ENCODE results near the gene RPL38. TPM values are rescaled to one million over a fixed set of nuclear protein-coding genes. Genes with fewer than 3 reads are reported as not detected.

Gene RPL38
- total RNA-seq, 1 donor from 2014 or later, result 1,176 TPM

DNA sequence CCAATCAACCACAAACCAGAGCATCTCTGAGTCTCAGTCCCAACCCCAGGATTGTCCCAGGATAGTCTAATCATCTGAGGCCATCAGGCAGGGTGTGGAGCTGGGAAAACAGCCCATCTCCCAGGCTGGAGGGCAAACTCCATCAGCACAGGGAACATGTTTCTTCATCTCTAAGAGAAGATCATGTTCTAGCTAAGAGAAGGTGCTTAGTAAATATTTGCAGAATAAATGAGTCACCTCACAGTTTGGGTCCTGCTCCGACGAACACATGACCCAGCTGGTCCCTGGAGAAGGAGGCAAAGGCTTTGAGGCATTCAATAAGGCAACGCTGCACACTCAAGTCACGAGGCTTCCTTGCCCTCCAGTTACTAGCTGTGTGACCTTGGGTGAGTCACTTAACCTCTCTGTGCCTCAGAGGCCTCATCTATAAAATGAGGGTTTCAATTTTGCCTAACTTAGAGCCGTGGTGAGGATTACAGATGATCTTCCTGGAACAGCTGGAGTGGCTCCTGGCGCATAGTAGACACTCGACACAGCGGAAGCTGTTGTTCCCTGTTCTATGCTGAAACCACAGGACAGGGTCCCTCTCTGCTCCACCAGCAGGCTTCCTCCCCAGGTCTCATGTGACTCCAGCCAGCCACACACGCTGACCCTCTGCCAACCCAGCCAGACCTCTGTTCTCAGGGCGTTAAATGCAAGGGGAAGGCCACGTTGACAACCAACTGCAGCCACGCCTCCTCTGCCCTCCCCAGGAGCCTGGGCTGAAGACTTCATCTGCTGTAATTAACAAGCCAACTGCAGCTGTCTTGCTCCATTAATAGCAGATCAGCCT lies 10.3 kb upstream of the RPL38 start:
- no peaks in the 10 kb centered on the region for H3K36me3 Mint-ChIP-seq (ENCODE audit: low read depth)
- peaks cover 9% of the 10 kb centered on the region for H3K27me3 Mint-ChIP-seq
- H3K27ac Mint-ChIP-seq, result no peak overlapping the region
- no peak overlapping the region for H3K4me3 Mint-ChIP-seq
- no peak for DNase-seq
- peaks cover 3% of the 10 kb centered on the region for H3K4me1 Mint-ChIP-seq
- H3K9me3 Mint-ChIP-seq, result no peaks in the 10 kb centered on the region
- intact Hi-C loops (cut with micrococcal nuclease), result no loop called here

DNA sequence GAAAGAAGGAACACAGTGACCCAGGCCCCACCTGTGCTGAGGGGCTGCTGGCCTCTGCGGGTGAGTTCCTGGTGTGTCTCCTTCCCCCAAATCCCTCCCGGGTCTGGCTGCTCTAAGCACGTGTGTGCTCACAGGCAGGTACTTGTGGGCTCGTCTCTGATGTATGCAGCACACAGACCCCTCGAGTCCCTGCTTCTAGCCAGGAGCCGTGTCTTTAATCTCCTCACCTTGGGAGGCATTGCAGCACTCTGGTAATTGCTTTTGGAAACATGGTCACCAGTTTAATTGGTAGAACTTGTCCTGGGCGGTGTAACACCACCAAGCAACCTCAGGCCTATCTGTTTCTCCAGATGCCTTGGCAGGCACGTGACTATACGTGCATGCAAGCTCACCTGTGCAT lies 8.8 kb upstream of the RPL38 start:
- no peak overlapping the region for H3K4me3 Mint-ChIP-seq
- peaks cover 7% of the 10 kb centered on the region for H3K4me1 Mint-ChIP-seq
- H3K27me3 Mint-ChIP-seq, result peaks cover 6% of the 10 kb centered on the region
- no peak overlapping the region for H3K27ac Mint-ChIP-seq
- DNase-seq, result no peak
- no peaks in the 10 kb centered on the region for H3K36me3 Mint-ChIP-seq (ENCODE audit: low read depth)
- intact Hi-C loops (cut with micrococcal nuclease), result no loop called here
- no peaks in the 10 kb centered on the region for H3K9me3 Mint-ChIP-seq

GRCh38 chr17:74196541-74197317 lies 6.7 kb upstream of the RPL38 start:
- no peak for DNase-seq
- Mint-ChIP-seq H3K4me1 (peaks cover 10% of the 10 kb centered on the region), H3K9me3 (no peaks in the 10 kb centered on the region), H3K27ac (no peak overlapping the region), H3K4me3 (no peak overlapping the region), H3K27me3 (peaks cover 14% of the 10 kb centered on the region), H3K36me3 (ENCODE audit: low read depth) (no peaks in the 10 kb centered on the region)
- intact Hi-C loops (cut with micrococcal nuclease), result no loop called here

- Mint-ChIP-seq H3K4me3 (no peak overlapping the region), H3K9me3 (no peaks in the 10 kb centered on the region), H3K27me3 (peaks cover 15% of the 10 kb centered on the region), H3K36me3 (ENCODE audit: low read depth) (no peaks in the 10 kb centered on the region), H3K4me1 (peaks cover 10% of the 10 kb centered on the region), H3K27ac (no peak overlapping the region)
- no peak for DNase-seq
- intact Hi-C loops (cut with micrococcal nuclease), result no loop called here
These were observed 5.7 kb upstream of the RPL38 start for GRCh38 chr17:74197801-74198200.

DNA sequence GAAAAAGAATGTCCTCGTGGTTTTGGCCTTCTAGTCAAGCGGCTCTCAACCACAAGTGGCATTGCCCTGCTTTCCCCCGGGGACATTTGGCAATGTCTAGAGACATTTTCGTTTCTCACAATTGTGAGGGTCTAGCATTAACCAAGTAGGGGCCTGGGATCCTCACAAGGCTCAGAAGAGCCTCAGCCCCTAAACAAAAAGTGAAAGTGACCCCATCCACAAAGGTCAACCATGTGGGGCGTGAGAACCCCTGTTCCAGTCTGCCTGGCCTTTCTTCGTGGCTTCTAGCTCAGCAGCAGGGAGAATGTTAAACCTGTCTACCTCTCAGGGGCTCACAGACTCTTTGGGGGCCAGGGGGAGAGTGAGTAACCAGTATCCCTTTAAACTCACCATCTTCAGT lies 4.8 kb upstream of the RPL38 start:
- peaks cover 3% of the 10 kb centered on the region for H3K36me3 Mint-ChIP-seq (ENCODE audit: low read depth)
- no peak overlapping the region for H3K27ac Mint-ChIP-seq
- peaks cover 15% of the 10 kb centered on the region for H3K4me1 Mint-ChIP-seq
- intact Hi-C loops (cut with micrococcal nuclease), result no loop called here
- H3K4me3 Mint-ChIP-seq, result no peak overlapping the region
- DNase-seq, result no peak
- no peaks in the 10 kb centered on the region for H3K9me3 Mint-ChIP-seq
- H3K27me3 Mint-ChIP-seq, result peaks cover 16% of the 10 kb centered on the region

GRCh38 chr17:74199306-74200092 lies 4.0 kb upstream of the RPL38 start:
- Mint-ChIP-seq H3K4me1 (peaks cover 15% of the 10 kb centered on the region), H3K27ac (no peak overlapping the region), H3K4me3 (no peak overlapping the region), H3K36me3 (ENCODE audit: low read depth) (peaks cover 9% of the 10 kb centered on the region), H3K9me3 (no peaks in the 10 kb centered on the region), H3K27me3 (peaks cover 16% of the 10 kb centered on the region)
- intact Hi-C loops (cut with micrococcal nuclease), result no loop called here
- peak; percentile 92 for DNase-seq

DNA sequence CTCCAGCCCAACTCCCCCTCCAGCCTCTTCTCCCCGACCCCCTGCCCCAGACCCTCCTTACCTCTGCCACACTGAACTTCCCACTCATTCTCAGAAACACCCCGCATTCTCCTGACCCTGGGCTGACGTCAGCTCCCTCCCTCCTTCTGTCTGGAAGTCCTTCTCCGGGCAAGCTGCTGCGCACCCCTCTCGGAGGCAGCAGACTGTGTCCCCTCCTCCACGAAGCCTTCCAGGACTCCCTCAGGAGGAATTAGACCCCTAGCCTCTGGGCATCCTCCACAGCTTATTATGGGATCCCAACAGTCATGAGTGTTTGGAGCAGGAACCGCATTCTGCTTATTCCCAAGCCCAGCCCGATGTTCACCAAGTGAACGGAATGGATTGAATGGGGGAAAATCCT lies 3.4 kb upstream of the RPL38 start:
- intact Hi-C loops (cut with micrococcal nuclease), result no loop called here
- DNase-seq, result no peak
- peaks cover 15% of the 10 kb centered on the region for H3K36me3 Mint-ChIP-seq (ENCODE audit: low read depth)
- no peak overlapping the region for H3K27ac Mint-ChIP-seq
- peaks cover 19% of the 10 kb centered on the region for H3K4me1 Mint-ChIP-seq
- H3K27me3 Mint-ChIP-seq, result peaks cover 16% of the 10 kb centered on the region
- no peak overlapping the region for H3K4me3 Mint-ChIP-seq
- no peaks in the 10 kb centered on the region for H3K9me3 Mint-ChIP-seq

GRCh38 chr17:74201250-74201649 lies 2.2 kb upstream of the RPL38 start:
- intact Hi-C loops (cut with micrococcal nuclease), result no loop called here
- no peak overlapping the region for H3K27ac Mint-ChIP-seq
- no peak for DNase-seq
- no peaks in the 10 kb centered on the region for H3K9me3 Mint-ChIP-seq
- H3K4me1 Mint-ChIP-seq, result peaks cover 27% of the 10 kb centered on the region
- peaks cover 16% of the 10 kb centered on the region for H3K27me3 Mint-ChIP-seq
- peaks cover 24% of the 10 kb centered on the region for H3K36me3 Mint-ChIP-seq (ENCODE audit: low read depth)
- H3K4me3 Mint-ChIP-seq, result no peak overlapping the region

DNA sequence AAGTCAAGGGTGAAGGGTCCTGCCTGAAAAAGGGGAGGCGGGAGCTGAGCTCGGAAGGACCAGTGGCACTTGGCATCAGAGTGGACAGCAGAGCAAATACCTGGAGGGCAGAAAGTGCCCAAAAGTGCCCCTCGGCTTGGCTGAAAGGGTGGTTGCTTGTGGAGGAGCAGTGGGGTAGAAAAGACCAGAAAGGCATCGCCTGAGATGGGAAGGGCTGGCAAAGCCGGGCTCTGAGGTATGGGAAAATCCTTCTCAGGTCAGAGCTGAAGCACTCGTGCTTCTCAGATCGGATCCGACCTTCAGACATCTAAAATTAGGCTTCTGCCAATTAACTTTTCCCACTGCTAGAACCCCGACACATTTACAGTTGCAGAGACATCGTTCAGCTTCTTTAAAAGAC lies 1.5 kb upstream of the RPL38 start:
- H3K9me3 Mint-ChIP-seq, result no peaks in the 10 kb centered on the region
- H3K27me3 Mint-ChIP-seq, result peaks cover 16% of the 10 kb centered on the region
- no peak for DNase-seq
- peaks cover 29% of the 10 kb centered on the region for H3K36me3 Mint-ChIP-seq (ENCODE audit: low read depth)
- H3K4me3 Mint-ChIP-seq, result no peak overlapping the region
- intact Hi-C loops (cut with micrococcal nuclease), result loop anchor here (2.0 kb wide), 1 partner anchor 969 kb away; a partner anchor contains a TSS
- no peak overlapping the region for H3K27ac Mint-ChIP-seq
- peaks cover 29% of the 10 kb centered on the region for H3K4me1 Mint-ChIP-seq

DNA sequence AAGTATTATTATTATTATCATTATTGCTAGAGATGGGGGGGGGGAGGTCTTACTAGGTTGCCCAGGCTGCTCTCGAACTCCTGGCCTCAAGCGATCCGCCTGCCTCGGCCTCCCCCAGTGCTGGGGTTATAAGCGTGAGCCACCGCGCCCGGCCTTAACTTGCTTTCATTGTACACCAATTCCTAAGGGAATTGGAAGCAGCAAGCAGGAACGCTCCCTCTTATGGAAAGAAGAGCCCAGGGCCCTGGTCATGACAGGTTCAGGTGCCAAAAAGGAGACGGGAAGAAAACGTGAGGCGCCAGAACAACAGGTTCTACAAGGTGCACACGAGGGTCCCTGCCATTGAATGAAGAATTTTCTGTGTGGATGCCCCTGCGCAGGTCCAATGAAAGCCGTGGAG lies 540 bp upstream of the RPL38 start:
- intact Hi-C loops (cut with micrococcal nuclease), result loop anchor here (2.0 kb wide), 1 partner anchor 970 kb away; a partner anchor contains a TSS
- Mint-ChIP-seq H3K4me1 (peaks cover 34% of the 10 kb centered on the region), H3K9me3 (no peaks in the 10 kb centered on the region), H3K27me3 (peaks cover 16% of the 10 kb centered on the region), H3K27ac (peak overlapping the region; percentile 95), H3K4me3 (peak overlapping the region; percentile 94), H3K36me3 (ENCODE audit: low read depth) (peaks cover 35% of the 10 kb centered on the region)
- no peak for DNase-seq

DNA sequence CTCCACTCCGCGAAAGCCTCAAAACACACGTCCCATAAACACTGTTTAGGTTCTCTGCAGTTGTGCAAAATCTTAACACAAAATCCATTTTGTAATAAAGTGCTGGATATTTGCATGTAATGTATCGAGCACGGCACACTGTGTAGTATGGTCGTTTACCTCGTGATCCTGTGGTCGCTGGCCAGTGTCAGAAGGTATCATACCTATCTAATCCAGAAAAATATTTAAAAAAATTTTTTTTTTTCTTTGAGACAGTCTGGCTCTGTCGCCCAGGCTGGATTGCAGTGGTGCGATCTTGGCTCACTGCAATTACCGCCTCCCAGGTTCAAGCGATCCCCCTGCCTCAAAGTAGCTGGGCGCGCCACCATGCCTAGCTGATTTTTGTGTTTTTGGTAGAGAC lies 996 bp downstream of the RPL38 start:
- peaks cover 41% of the 10 kb centered on the region for H3K4me1 Mint-ChIP-seq
- peaks cover 49% of the 10 kb centered on the region for H3K36me3 Mint-ChIP-seq (ENCODE audit: low read depth)
- DNase-seq, result no peak
- H3K4me3 Mint-ChIP-seq, result peak overlapping the region; percentile 94
- H3K27me3 Mint-ChIP-seq, result peaks cover 15% of the 10 kb centered on the region
- peak overlapping the region; percentile 95 for H3K27ac Mint-ChIP-seq
- H3K9me3 Mint-ChIP-seq, result no peaks in the 10 kb centered on the region
- intact Hi-C loops (cut with micrococcal nuclease), result no loop called here

GRCh38 chr17:74205274-74205673 lies 1.8 kb downstream of the RPL38 start:
- intact Hi-C loops (cut with micrococcal nuclease), result no loop called here
- Mint-ChIP-seq H3K27me3 (peaks cover 15% of the 10 kb centered on the region), H3K9me3 (no peaks in the 10 kb centered on the region), H3K36me3 (ENCODE audit: low read depth) (peaks cover 55% of the 10 kb centered on the region), H3K4me1 (peaks cover 42% of the 10 kb centered on the region), H3K27ac (peak overlapping the region; percentile 70), H3K4me3 (peak overlapping the region; percentile 94)
- DNase-seq, result no peak

- H3K36me3 Mint-ChIP-seq (ENCODE audit: low read depth), result peaks cover 59% of the 10 kb centered on the region
- intact Hi-C loops (cut with micrococcal nuclease), result no loop called here
- H3K27ac Mint-ChIP-seq, result peak overlapping the region; percentile 72
- H3K4me1 Mint-ChIP-seq, result peaks cover 46% of the 10 kb centered on the region
- peaks cover 8% of the 10 kb centered on the region for H3K27me3 Mint-ChIP-seq
- no peaks in the 10 kb centered on the region for H3K9me3 Mint-ChIP-seq
- DNase-seq, result no peak
- peak overlapping the region; percentile 73 for H3K4me3 Mint-ChIP-seq
These were observed 2.9 kb downstream of the RPL38 start for GRCh38 chr17:74206332-74206818.

Measured in activated CD4-positive, alpha-beta T cell treated with anti-CD3 and anti-CD28 coated beads, Interleukin-2, amount 10 ng/mL, durations not matched to agents 24 days and 14 days (primary cell).